ENCODE results near the gene RMRP. TPM values are rescaled to one million over a fixed set of nuclear protein-coding genes. Genes with fewer than 3 reads are reported as not detected.

The RMRP gene
- over 10,000 TPM in 5 of 7 donors, 1,000 to 10,000 TPM in 2; 3,031 to 27,726 (median 15,130) TPM for total RNA-seq
- 100 to 1,000 TPM in 1 of 2 donors, not detected in 1; 126 TPM for polyA plus RNA-seq
- long read RNA-seq, donor 1: 0 reads
- long read RNA-seq, donor 2: 0 reads
- long read RNA-seq, donor 3: 0 reads

- Histone ChIP-seq H3K9me3 (no peaks in the 10 kb centered on the region), H3K27ac (peak within 1 kb of the TSS; percentile 81 to 97), H3K27me3 (no peaks in the 10 kb centered on the region), H3K4me3 (peak within 1 kb of the TSS; percentile 94), H3K4me1 (ENCODE audit: insufficient read depth) (no peaks in the 10 kb centered on the region), H3K36me3 (no peaks in the 10 kb centered on the region)
- WGBS, 3 donors: 0% methylated on average over 42 of the region's 42 CpGs
- TF ChIP-seq, protein P1, sequence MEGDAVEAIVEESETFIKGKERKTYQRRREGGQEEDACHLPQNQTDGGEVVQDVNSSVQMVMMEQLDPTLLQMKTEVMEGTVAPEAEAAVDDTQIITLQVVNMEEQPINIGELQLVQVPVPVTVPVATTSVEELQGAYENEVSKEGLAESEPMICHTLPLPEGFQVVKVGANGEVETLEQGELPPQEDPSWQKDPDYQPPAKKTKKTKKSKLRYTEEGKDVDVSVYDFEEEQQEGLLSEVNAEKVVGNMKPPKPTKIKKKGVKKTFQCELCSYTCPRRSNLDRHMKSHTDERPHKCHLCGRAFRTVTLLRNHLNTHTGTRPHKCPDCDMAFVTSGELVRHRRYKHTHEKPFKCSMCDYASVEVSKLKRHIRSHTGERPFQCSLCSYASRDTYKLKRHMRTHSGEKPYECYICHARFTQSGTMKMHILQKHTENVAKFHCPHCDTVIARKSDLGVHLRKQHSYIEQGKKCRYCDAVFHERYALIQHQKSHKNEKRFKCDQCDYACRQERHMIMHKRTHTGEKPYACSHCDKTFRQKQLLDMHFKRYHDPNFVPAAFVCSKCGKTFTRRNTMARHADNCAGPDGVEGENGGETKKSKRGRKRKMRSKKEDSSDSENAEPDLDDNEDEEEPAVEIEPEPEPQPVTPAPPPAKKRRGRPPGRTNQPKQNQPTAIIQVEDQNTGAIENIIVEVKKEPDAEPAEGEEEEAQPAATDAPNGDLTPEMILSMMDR (IDR thresholded peaks at IDR 0.05): peak; percentile 38 to 77 (median 66)
- TF ChIP-seq POLR2A (IDR thresholded peaks at IDR 0.05) (peak; percentile 72), EP300 (IDR thresholded peaks at IDR 0.05) (peak; percentile 62)
- intact Hi-C loops (cut with DNase I): loop anchor here in 2 of 4 donors (2.0 to 10.0 kb wide), 4 partner anchors 31 to 163 kb away; partner anchors contain the start of genes RUSC2 (in 1 of the 2) and TPM2 (in 1 of the 2)
- peak; percentile 96 to 97 (median 97) for DNase-seq
Observed at GRCh38 chr9:35657546-35658136, at the start of gene RMRP. Gene RMRP, minus strand, starts transcription at chr9:35658019.

DNA sequence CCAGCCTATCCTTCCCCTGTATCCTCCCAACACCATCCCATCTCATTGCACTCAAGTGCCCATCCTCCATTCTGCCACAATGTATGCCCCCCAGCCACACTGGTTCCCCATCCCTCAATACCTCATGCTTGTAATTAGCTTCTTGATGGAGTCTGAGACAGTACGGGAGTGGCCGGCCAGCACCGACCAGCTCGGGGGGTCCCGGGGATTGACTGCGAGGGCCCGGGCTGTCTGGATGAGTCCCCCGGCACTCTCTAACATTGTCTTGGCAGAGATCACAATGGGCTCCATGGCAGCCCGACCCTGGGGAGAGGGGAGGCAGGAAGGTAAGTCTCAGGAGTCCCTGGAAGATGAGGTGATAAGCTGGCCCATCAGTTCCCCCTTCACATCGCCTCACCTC lies 49.1 kb upstream of the RMRP start:
- intact Hi-C loops (cut with DNase I): no loop called here
- WGBS, 3 donors: 82 to 96% (median 89%) methylated on average over 9 to 10 of the region's 10 CpGs

DNA sequence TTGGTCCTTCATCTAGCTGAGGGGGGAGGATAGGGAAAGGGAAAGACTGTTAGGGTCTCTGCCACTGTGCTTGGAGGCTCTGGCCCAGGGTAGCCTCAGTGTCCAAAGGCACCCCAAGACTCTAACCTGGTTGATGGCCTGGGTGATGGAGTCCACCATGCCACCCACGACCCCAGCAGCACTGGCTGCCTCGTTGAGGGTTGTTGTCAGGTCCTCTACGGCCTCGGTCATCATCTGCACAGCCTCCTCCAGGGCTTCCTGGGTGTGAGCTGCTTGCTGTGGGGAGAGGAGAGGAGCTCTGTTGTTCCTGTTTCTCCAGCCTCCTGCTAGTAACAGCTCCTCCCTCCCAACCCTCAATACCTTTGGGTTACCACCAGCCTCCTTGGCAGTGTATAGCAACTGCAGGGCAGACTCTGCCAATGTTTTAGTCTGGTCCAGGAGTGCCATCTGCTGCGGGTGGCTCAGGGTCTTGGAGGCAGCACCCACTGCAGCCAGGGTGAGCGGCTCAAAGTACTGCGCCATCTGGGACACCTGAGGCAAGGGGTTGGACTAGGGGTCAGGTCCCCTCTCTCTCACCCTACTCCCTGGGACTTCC lies 48.1 kb upstream of the RMRP start:
- Histone ChIP-seq H3K4me1 (ENCODE audit: insufficient read depth) (no peaks in the 10 kb centered on the region), H3K36me3 (no peaks in the 10 kb centered on the region), H3K4me3 (no peak overlapping the region), H3K27me3 (no peaks in the 10 kb centered on the region), H3K9me3 (no peaks in the 10 kb centered on the region), H3K27ac (no peak overlapping the region)
- intact Hi-C loops (cut with DNase I): no loop called here
- no peak for DNase-seq
- TF ChIP-seq POLR2A (IDR thresholded peaks at IDR 0.05): no peak
- WGBS, 3 donors: 91 to 92% (median 91%) methylated on average over 7 of the region's 7 CpGs

More for the DNA sequence above, 49.1 kb upstream of the RMRP start:
- H3K4me3 ChIP-seq: no peak overlapping the region
- no peak overlapping the region for H3K27ac ChIP-seq
- no peaks in the 10 kb centered on the region for H3K9me3 ChIP-seq
- TF ChIP-seq POLR2A (IDR thresholded peaks at IDR 0.05) (no peak), EP300 (IDR thresholded peaks at IDR 0.05) (no peak)
- TF ChIP-seq, protein P1 (IDR thresholded peaks at IDR 0.05): no peak
- DNase-seq: no peak
- no peaks in the 10 kb centered on the region for H3K4me1 ChIP-seq (ENCODE audit: insufficient read depth)
- no peaks in the 10 kb centered on the region for H3K36me3 ChIP-seq
- H3K27me3 ChIP-seq: no peaks in the 10 kb centered on the region

- no peak overlapping the region for H3K27ac ChIP-seq
- DNase-seq: no peak
- intact Hi-C loops (cut with DNase I): no loop called here
- H3K9me3 ChIP-seq: no peaks in the 10 kb centered on the region
- 73 to 89% (median 82%) methylated on average over 8 of the region's 8 CpGs for WGBS, 3 donors
- H3K27me3 ChIP-seq: no peaks in the 10 kb centered on the region
- TF ChIP-seq, protein P1 (IDR thresholded peaks at IDR 0.05): no peak
- TF ChIP-seq POLR2A (IDR thresholded peaks at IDR 0.05): no peak
- TF ChIP-seq EP300 (IDR thresholded peaks at IDR 0.05): no peak
- no peaks in the 10 kb centered on the region for H3K36me3 ChIP-seq
- H3K4me3 ChIP-seq: no peak overlapping the region
- H3K4me1 ChIP-seq (ENCODE audit: insufficient read depth): no peaks in the 10 kb centered on the region
Observed at GRCh38 chr9:35705372-35705771, 47.6 kb upstream of the RMRP start.
